Thymus (tissue), 11 donors: ENCODE measurements around the gene PPY. TPM values are rescaled to one million over a fixed set of nuclear protein-coding genes. Genes with fewer than 3 reads are reported as not detected.

Experiments used
- DNase-seq, 9 donors: peaks; one replicate each; pipeline ENCODE4 v3.0.0-alpha.2; 2013; ENCODE audit warnings: low spot score in 9 of 9, low read depth in 6 of 9, missing footprints in 1 of 9
- H3K27ac ChIP-seq, 2 donors: one replicate each; pipeline ENCODE4 v1.5.1; 2013; ENCODE audit warnings: control low read depth in 1 of 2, low read depth in 1 of 2, low read length in 1 of 2, mild to moderate bottlenecking in 1 of 2, moderate library complexity in 1 of 2
- H3K27me3 ChIP-seq, 2 donors: one replicate each; pipeline ENCODE4 v1.5.1; 2013; ENCODE audit warnings: low read length in 1 of 2; ENCODE audit not compliant: control insufficient read depth in 2 of 2, insufficient read depth in 1 of 2
- H3K36me3 ChIP-seq, 2 donors: one replicate each; pipeline ENCODE4 v1.5.1; 2013; ENCODE audit warnings: low read length in 1 of 2, mild to moderate bottlenecking in 1 of 2, moderate library complexity in 1 of 2; ENCODE audit not compliant: control insufficient read depth in 2 of 2, insufficient read depth in 2 of 2
- H3K4me1 ChIP-seq, 2 donors: one replicate each; pipeline ENCODE4 v1.5.1; 2013; ENCODE audit warnings: low read length in 2 of 2; ENCODE audit not compliant: control insufficient read depth in 2 of 2, insufficient read depth in 2 of 2
- H3K4me3 ChIP-seq, 2 donors: one replicate each; pipeline ENCODE4 v1.5.1; 2013; ENCODE audit warnings: low read length in 2 of 2, control low read depth in 1 of 2, mild to moderate bottlenecking in 1 of 2
- H3K9me3 ChIP-seq, 2 donors: one replicate each; pipeline ENCODE4 v1.5.1; 2013; ENCODE audit warnings: low read length in 1 of 2, mild to moderate bottlenecking in 1 of 2; ENCODE audit not compliant: control insufficient read depth in 2 of 2, insufficient read depth in 1 of 2
- WGBS: extraction: QIAGEN DNeasy Blood & Tissue Kit; methylation state at CpG from one replicate; pipeline ENCODE4 v1.1.7; 2013; 5-methylcytosine and 5-hydroxymethylcytosine counted together
- polyA plus RNA-seq: library from polyadenylated mRNA; stranded (reverse); fragments of 200-250 nt; gene quantifications from one replicate; pipeline ENCODE4 v1.2.3, GENCODE V29; 2013
- total RNA-seq: library from RNA; stranded (reverse); fragments of 120-200 nt; gene quantifications from one replicate; pipeline ENCODE4 v1.2.4, GENCODE V29; 2013
- donor health status: healthy.

The PPY gene
- total and polyA plus RNA-seq, 2 donors, result 0.33 to 0.71 TPM

GRCh38 chr17:43892647-43892952, 49.7 kb downstream of the PPY start:
- Histone ChIP-seq H3K4me1 (no peaks in the 10 kb centered on the region), H3K36me3 (no peaks in the 10 kb centered on the region), H3K27ac (no peak overlapping the region), H3K27me3 (peaks cover 0 to 4% of the 10 kb centered on the region in 2 donors), H3K9me3 (no peaks in the 10 kb centered on the region), H3K4me3 (no peak overlapping the region)
- WGBS, result 74% methylated on average over 4 of the region's 4 CpGs
- no peak for DNase-seq

GRCh38 chr17:43891851-43892646, 50.2 kb downstream of the PPY start:
- WGBS, result 88% methylated on average over 5 of the region's 5 CpGs
- no peak overlapping the region for H3K27ac ChIP-seq
- H3K36me3 ChIP-seq, result no peaks in the 10 kb centered on the region
- H3K4me3 ChIP-seq, result no peak overlapping the region
- no peaks in the 10 kb centered on the region for H3K9me3 ChIP-seq
- no peaks in the 10 kb centered on the region for H3K4me1 ChIP-seq
- peaks cover 0 to 4% of the 10 kb centered on the region in 2 donors for H3K27me3 ChIP-seq
- no peak for DNase-seq

Other genes with a start within 250 kb of the PPY start
- gene SOST, start 183.7 kb downstream of the PPY start, total RNA-seq, result 0.14 TPM
- 0.30 TPM for gene SOST, start 183.7 kb downstream of the PPY start, polyA plus RNA-seq
- 12.2 TPM for gene DUSP3, start 163.5 kb downstream of the PPY start, total RNA-seq
- 37.2 TPM for gene DUSP3, start 163.5 kb downstream of the PPY start, polyA plus RNA-seq
- not detected for gene CFAP97D1, start 162.0 kb downstream of the PPY start, total RNA-seq
- gene CFAP97D1, start 162.0 kb downstream of the PPY start, polyA plus RNA-seq, result 0.11 TPM
- 0.61 TPM for gene MPP3, start 109.3 kb downstream of the PPY start, total RNA-seq
- 1.5 TPM for gene MPP3, start 109.3 kb downstream of the PPY start, polyA plus RNA-seq
- gene CD300LG, start 95.3 kb downstream of the PPY start, total RNA-seq, result 0.71 TPM
- gene CD300LG, start 95.3 kb downstream of the PPY start, polyA plus RNA-seq, result 5.7 TPM
- gene MPP2, start 34.9 kb downstream of the PPY start, total RNA-seq, result 0.52 TPM
- gene MPP2, start 34.9 kb downstream of the PPY start, polyA plus RNA-seq, result 0.87 TPM
- gene PYY, start 11.5 kb upstream of the PPY start, total RNA-seq, result 0.57 TPM
- gene PYY, start 11.5 kb upstream of the PPY start, polyA plus RNA-seq, result 6.8 TPM
- gene NAGS, start 62.1 kb upstream of the PPY start, total RNA-seq, result 1.3 TPM
- 1.6 TPM for gene NAGS, start 62.1 kb upstream of the PPY start, polyA plus RNA-seq
- gene TMEM101, start 72.5 kb upstream of the PPY start, total RNA-seq, result 28.7 TPM
- gene TMEM101, start 72.5 kb upstream of the PPY start, polyA plus RNA-seq, result 23.8 TPM
- 24.2 TPM for gene LSM12, start 124.2 kb upstream of the PPY start, total RNA-seq
- gene LSM12, start 124.2 kb upstream of the PPY start, polyA plus RNA-seq, result 31.3 TPM
- 13.7 TPM for gene G6PC3, start 128.3 kb upstream of the PPY start, total RNA-seq
- 30.2 TPM for gene G6PC3, start 128.3 kb upstream of the PPY start, polyA plus RNA-seq
- gene HDAC5, start 181.2 kb upstream of the PPY start, total RNA-seq, result 17.0 TPM
- gene HDAC5, start 181.2 kb upstream of the PPY start, polyA plus RNA-seq, result 34.4 TPM
- 3.2 TPM for gene HROB, start 199.5 kb upstream of the PPY start, total RNA-seq
- 0.94 TPM for gene HROB, start 199.5 kb upstream of the PPY start, polyA plus RNA-seq
- gene ASB16, start 228.2 kb upstream of the PPY start, total RNA-seq, result not detected
- 0.14 TPM for gene ASB16, start 228.2 kb upstream of the PPY start, polyA plus RNA-seq
- gene TMUB2, start 244.5 kb upstream of the PPY start, total RNA-seq, result 21.4 TPM
- gene TMUB2, start 244.5 kb upstream of the PPY start, polyA plus RNA-seq, result 57.6 TPM